ENCODE data around the gene KLHDC10. TPM values are rescaled to one million over a fixed set of nuclear protein-coding genes. Genes with fewer than 3 reads are reported as not detected.

The KLHDC10 gene
- total RNA-seq, 1 donor from 2014 or later: 26.6 TPM

DNA sequence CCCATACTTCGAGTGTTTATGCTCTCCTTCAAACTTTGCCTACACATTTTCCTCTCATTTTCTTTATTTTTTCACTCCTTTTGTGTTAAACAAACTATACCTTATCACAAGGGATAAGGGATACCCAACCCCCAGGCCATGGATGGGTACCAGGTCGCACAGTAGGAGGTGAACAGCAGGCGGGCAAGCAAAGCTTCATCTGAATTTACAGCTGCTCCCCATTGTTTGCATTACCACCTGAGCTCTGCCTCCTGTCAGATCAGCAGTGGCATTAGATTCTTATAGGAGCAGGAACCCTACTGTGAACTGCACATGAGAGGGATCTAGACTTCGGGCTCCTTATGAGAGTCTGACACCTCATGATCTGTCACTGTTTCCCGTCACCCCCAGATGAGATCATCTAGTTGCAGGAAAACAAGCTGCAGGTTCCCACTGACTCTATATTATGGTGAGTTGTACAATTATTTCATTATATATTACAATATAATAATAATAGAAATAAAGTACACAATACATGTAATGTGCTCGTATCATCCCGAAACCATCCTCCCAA lies 47.6 kb upstream of the KLHDC10 start:
- H3K4me1 ChIP-seq: no peaks in the 10 kb centered on the region
- Mint-ChIP-seq H3K9me3 (no peaks in the 10 kb centered on the region), H3K4me3 (no peak overlapping the region), H3K27ac (no peak overlapping the region), H3K4me1 (no peaks in the 10 kb centered on the region), H3K36me3 (peaks cover 37% of the 10 kb centered on the region), H3K27me3 (ENCODE audit: insufficient read depth, low read depth) (peaks cover 2% of the 10 kb centered on the region)
- H3K27ac ChIP-seq: no peak overlapping the region
- no peak for DNase-seq (ENCODE audit: low spot score)
- H3K36me3 ChIP-seq: peaks cover 10% of the 10 kb centered on the region
- no peak overlapping the region for H3K4me3 ChIP-seq
- H3K27me3 ChIP-seq: no peaks in the 10 kb centered on the region
- no peaks in the 10 kb centered on the region for H3K9me3 ChIP-seq (ENCODE audit: low read depth)
- H4K20me1 ChIP-seq (ENCODE audit: low read depth): no peaks in the 10 kb centered on the region
- H3K79me2 ChIP-seq (ENCODE audit: low read depth): no peaks in the 10 kb centered on the region
- TF ChIP-seq CTCF (IDR thresholded peaks at IDR 0.05): no peak
- no peak for TF ChIP-seq EZH2phosphoT487 (IDR thresholded peaks at IDR 0.05)
- TF ChIP-seq EZH2 (IDR thresholded peaks at IDR 0.05): no peak
- no peak overlapping the region for H2AFZ ChIP-seq (replicated peaks)
- H3F3A ChIP-seq (ENCODE audit: low read depth): no peaks in the 10 kb centered on the region
- no peak overlapping the region for H3K4me2 ChIP-seq
- no peak overlapping the region for H3K9ac ChIP-seq

DNA sequence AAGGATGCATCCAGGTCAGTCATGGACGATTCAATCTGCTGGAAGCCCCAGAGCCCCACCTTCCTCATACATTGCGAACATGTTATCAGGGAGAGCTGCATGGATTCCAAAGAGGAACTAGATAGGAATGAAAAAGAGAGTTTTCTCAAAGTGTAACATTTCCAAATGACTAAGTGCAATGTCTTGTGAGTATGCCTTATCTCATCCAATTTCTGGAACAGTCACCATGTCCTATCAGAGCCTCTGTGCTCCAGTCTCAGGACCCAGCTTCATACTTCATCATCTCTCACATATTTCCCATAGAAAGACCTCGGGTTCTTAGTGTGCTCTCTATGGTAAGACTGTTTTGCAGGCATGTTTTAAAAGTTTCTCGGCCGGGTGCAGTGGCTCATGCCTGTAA lies 45.9 kb upstream of the KLHDC10 start:
- Histone ChIP-seq H3K4me1 (no peaks in the 10 kb centered on the region), H3K4me2 (no peak overlapping the region), H3K79me2 (ENCODE audit: low read depth) (no peaks in the 10 kb centered on the region), H3K27me3 (no peaks in the 10 kb centered on the region), H2AFZ (replicated peaks) (no peak overlapping the region), H4K20me1 (ENCODE audit: low read depth) (no peaks in the 10 kb centered on the region), H3K27ac (no peak overlapping the region), H3F3A (ENCODE audit: low read depth) (no peaks in the 10 kb centered on the region), H3K4me3 (no peak overlapping the region), H3K36me3 (peaks cover 7% of the 10 kb centered on the region), H3K9ac (no peak overlapping the region), H3K9me3 (ENCODE audit: low read depth) (no peaks in the 10 kb centered on the region)
- Mint-ChIP-seq H3K36me3 (peaks cover 38% of the 10 kb centered on the region), H3K9me3 (no peaks in the 10 kb centered on the region), H3K27me3 (ENCODE audit: insufficient read depth, low read depth) (peaks cover 2% of the 10 kb centered on the region), H3K27ac (no peak overlapping the region), H3K4me3 (no peak overlapping the region), H3K4me1 (no peaks in the 10 kb centered on the region)
- TF ChIP-seq EZH2phosphoT487 (IDR thresholded peaks at IDR 0.05): no peak
- no peak for TF ChIP-seq CTCF (IDR thresholded peaks at IDR 0.05)
- no peak for DNase-seq (ENCODE audit: low spot score)

DNA sequence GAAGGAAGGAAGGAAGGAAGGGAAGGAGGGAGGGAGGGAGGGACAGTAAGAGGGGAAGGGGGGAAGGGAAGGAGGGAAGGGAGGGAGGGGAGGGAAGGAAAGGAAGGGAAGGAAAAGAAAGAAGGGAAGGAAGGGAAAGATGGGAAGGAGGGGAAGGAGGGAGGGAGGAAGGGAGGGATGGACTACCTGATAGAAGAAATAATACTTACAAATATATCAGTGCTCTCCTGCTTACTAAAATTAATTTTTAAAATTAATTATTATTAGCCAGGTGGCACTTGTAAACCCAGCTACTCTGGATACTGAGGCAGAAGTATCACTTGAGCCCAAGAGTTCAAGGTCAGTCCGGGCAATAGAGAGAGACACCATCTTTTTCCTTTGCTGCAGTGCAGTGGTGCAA lies 37.6 kb upstream of the KLHDC10 start:
- no peak overlapping the region for H3K4me3 ChIP-seq
- no peaks in the 10 kb centered on the region for H3F3A ChIP-seq (ENCODE audit: low read depth)
- Mint-ChIP-seq H3K27me3 (ENCODE audit: insufficient read depth, low read depth) (no peaks in the 10 kb centered on the region), H3K27ac (no peak overlapping the region), H3K4me1 (no peaks in the 10 kb centered on the region), H3K4me3 (no peak overlapping the region), H3K9me3 (no peaks in the 10 kb centered on the region), H3K36me3 (peaks cover 28% of the 10 kb centered on the region)
- no peaks in the 10 kb centered on the region for H3K79me2 ChIP-seq (ENCODE audit: low read depth)
- TF ChIP-seq EZH2phosphoT487 (IDR thresholded peaks at IDR 0.05) (no peak), EZH2 (IDR thresholded peaks at IDR 0.05) (no peak), CTCF (IDR thresholded peaks at IDR 0.05) (no peak)
- H3K9me3 ChIP-seq (ENCODE audit: low read depth): no peaks in the 10 kb centered on the region
- no peaks in the 10 kb centered on the region for H4K20me1 ChIP-seq (ENCODE audit: low read depth)
- no peak overlapping the region for H2AFZ ChIP-seq (replicated peaks)
- no peak overlapping the region for H3K27ac ChIP-seq
- peaks cover 7% of the 10 kb centered on the region for H3K36me3 ChIP-seq
- H3K27me3 ChIP-seq: no peaks in the 10 kb centered on the region
- H3K4me2 ChIP-seq: no peak overlapping the region
- DNase-seq (ENCODE audit: low spot score): no peak
- H3K4me1 ChIP-seq: no peaks in the 10 kb centered on the region
- no peak overlapping the region for H3K9ac ChIP-seq
